HG03097 (cell line): Measurements from ENCODE around the gene BCL11A.
A peak's percentile ranks its signal among the peaks of the same experiment; 100 is the strongest.

ENCODE experiments used
- ATAC-seq: cut with Tn5 transposase; IDR thresholded peaks from one replicate; pipeline ENCODE4 v1.9.1; 2021; ENCODE audit not compliant: unreplicated experiment, low FRiP score

The BCL11A gene

GRCh38 chr2:60490848-60491247 lies 62.6 kb downstream of the BCL11A start:
- no peak for ATAC-seq

DNA sequence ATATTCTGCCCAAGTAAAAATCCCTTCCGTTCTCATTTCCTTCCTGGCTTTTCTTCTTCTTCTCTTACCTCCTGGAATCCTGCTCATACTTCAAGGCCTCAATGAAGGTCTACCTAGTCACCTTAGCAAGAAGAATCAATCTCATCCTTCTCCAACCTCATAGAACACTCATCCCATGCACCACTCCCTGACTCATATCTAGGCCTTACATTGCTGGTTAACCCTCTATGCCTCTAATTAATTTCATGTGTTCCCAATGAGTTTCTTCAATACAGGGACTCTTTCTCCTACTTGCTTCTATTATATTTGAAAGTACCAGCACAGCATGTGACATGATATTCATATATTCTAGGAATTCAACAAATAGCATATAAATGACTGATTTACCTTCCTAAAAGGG lies 63.0 kb downstream of the BCL11A start:
- no peak for ATAC-seq

- no peak for ATAC-seq
Observed at GRCh38 chr2:60489289-60489688, 64.2 kb downstream of the BCL11A start.

DNA sequence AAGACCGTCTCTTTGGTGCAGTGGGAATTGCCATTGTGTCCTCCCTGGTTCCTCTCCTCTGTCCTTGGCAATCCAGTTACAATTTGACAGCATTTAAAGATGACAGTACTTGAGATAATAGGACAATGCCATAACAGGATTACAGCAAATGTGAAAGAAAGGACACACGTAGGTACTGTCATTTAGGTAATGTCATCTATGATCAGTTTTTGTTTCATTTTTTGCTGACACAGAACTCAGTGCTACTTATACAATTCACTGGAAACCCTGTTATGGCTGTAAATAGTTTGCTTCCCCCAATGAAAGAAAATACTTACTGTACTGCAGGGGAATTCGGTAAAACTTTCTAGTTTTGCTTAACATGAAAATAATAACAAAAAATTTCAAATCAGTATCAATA lies 65.2 kb downstream of the BCL11A start:
- peak; percentile 47 for ATAC-seq

DNA sequence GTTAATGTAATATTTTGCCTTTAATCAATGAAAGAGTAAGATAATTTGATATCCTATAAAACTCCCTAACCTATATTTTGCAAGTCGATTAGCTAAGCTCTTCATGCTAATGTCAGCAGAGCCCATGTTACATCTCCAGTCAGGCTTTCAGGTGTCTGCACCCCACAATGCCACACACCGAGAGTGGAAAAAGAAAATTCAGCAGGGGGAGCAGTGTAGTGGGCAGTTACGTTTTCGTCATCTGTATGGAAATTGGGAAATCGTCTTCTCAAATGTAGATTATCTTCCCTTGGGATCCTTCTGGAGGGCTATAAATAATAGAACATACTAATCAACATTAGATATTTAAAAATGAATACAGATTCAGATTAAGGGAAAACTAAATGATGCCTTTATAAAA lies 66.3 kb downstream of the BCL11A start:
- no peak for ATAC-seq

DNA sequence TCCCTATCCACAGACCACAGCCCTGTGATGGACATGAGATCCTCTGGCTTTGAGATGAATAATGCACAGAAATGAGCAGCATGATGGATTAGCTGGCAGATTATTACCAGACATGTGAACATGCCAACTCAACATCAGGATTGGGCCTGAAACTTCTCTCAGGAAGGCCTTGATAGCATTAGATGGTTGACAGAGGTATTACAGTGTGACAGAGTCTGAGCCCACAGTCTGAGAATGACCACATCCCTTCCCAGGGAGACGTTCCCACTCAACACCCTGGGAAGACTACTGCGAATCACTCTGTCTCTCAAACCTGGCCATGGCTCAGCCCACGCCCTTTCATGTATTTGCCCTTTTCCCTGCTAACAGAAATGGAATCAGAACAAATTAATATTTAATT lies 66.9 kb downstream of the BCL11A start:
- no peak for ATAC-seq

DNA sequence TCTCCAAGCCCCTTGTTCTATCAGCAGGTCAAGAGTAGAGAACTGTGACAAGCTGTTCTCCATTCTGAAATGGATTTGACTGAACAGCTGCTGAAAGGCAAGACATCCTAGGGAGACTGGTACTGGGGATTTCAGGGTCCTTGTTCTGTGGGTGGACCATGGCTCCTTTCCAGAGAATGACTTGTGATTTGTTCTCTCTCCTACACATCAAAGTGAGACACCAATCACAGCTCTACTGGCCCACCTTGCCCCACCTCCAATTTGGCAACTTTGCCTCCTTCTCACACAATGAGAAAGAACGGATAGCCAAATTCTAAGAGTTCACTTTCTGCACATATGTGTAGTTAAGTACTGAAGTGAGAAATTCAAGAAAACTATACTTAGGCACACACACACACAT lies 67.4 kb downstream of the BCL11A start:
- no peak for ATAC-seq

GRCh38 chr2:60485550-60485949 lies 67.9 kb downstream of the BCL11A start:
- ATAC-seq = no peak

DNA sequence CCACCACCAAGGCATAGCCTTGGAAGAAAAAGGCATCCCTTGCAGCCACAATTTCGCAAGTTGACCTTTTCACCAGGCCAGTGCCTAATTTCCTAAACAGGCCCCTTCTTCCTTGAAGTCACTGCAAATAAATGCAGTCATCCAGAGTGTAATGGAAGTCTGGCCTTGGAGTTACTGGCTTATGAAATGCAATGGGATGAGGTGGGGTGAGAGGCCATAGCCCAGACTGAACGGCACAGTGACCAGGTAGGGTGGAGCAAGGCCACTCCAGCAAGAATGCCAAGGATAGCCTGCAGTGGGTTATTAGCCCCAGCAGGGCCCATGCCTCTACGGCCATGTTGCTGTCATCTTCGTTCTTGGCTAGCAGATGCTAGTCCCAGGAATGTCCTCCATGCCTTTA lies 68.4 kb downstream of the BCL11A start:
- no peak for ATAC-seq

DNA sequence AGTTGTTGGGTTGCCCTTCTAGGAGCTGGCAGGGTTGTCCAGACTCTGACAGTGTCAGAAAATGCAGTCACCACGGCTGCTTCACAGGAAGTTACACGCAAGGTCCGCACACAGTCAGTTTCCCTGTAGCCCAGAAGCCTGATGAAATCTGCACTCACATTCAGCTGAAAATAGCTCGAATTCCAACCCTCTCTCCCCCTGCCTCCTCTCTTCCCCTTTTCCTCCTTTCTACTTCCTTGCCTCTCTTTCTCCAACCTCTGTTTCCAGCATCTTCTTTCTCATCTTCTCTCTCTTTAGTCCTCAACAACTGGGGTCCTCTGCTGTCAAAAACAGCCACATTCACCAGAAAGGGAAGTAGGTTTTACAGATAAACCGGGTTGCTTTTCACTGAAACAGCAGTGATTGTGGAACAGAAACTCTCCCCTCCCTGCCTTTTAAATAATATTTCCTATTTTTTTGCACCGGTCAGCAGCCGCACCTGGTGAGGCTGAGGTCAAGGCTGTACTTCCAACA lies 69.3 kb downstream of the BCL11A start:
- no peak for ATAC-seq

DNA sequence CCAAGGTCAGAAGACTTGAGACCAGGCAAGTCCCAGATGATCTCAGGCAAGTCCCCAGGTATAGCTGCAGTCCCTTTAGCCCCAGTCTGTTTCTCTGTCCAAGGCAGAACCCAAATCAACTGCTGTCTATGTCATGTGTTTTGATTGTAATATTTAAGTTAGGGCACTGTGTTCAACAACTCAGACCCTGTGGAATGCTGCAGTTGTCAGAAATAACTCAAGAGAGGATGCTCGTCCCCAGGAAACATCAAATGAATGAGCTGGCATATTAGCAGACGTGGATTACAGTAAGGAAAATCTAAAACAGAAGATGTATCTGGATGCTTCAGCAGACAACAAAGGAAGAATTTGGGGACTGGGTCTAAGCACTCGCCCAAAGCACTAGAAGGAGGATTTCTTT lies 70.1 kb downstream of the BCL11A start:
- ATAC-seq = no peak

DNA sequence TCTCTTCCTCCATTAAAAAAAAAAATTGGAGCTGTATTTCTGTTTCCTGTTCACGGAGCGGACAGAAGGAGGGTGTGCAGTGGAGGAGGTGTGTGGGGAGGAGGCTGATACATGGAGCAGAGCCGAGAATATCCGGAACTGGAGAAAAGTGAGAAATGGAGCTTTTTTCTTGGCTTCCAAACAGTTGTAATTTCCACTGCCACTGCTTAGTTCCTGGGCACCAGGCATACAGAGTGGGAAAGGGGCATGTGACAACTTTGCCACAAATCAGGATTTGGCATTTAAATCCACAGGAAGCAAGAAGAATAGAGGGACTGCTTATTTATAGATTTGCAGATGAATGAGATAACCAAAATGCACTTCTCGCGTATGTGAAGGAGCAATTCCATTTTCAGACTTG lies 71.2 kb downstream of the BCL11A start:
- ATAC-seq = no peak

- no peak for ATAC-seq
Observed at GRCh38 chr2:60481257-60481656, 72.2 kb downstream of the BCL11A start.

- ATAC-seq = no peak
Observed at GRCh38 chr2:60480089-60480773, 73.2 kb downstream of the BCL11A start.

- no peak for ATAC-seq
Observed at GRCh38 chr2:60479226-60480088, 74.0 kb downstream of the BCL11A start.

- no peak for ATAC-seq
Observed at GRCh38 chr2:60478660-60479059, 74.8 kb downstream of the BCL11A start.

DNA sequence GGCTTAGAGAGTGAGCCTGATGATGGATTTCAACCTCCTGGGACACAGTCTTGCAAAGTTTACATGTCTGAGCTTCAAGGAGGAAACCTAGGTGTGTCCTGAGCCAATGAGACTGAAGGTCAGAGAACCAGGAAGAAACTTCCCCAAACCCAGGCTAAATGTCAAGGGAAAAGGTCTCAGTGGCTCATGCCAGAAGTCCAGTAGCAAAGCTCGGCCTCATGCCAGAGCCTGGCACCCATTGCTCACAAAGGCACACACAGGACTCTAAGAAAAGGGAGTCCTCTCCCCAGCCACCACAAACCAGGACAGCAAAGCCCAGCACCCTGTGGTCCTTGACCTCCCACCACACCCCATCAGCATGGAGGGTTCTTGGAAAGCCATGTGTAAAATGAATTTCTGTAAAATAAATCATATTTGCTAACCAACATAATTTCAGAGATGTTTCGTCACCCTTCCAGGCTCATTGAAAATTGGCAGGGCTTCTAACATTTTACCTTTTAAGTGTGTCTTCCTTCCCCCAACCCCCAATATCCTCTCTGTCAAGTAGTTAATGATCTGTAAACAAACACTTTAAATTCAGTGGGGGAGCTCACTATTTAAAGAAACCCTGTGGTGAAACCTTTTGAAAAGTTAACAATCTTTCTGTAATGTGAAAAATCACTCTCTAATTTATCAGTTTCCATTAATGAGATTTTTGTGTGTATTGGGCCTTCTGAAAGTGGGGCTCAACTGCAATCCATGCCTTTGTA lies 77.1 kb downstream of the BCL11A start:
- ATAC-seq = no peak

DNA sequence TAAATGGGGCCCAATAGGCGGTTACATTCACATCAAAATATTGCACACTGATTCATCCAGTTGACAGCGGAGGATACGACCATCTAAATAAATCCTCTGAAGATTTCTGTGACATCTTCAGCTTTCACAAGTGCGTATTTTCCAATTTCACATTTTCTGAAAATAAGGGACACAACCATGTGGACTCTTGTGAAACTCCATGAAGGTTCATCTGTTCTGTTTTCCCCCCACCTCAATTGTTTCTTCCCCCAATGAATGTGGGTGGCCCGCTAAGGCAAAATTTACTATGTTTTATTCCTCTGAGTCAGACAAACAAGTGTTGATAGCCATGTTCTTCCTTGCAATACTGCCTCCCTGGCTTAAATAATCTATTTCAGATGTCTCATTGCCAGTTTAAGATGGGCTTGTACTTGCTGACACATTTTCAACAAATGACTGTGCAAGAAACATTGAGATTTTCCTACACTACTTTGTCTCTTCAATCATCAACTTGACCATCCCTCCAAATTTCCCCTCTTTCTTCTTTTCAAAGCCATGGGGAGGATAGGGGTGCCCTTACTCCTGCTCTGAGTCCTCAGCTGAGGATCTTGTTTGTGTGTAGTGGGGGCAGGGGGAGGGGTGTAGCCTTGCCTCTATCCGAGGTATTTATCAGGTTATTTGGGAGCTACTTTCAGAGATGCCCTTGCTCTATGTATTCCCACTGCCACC lies 78.2 kb downstream of the BCL11A start:
- no peak for ATAC-seq

- ATAC-seq = no peak
Observed at GRCh38 chr2:60474301-60474700, 79.2 kb downstream of the BCL11A start.

DNA sequence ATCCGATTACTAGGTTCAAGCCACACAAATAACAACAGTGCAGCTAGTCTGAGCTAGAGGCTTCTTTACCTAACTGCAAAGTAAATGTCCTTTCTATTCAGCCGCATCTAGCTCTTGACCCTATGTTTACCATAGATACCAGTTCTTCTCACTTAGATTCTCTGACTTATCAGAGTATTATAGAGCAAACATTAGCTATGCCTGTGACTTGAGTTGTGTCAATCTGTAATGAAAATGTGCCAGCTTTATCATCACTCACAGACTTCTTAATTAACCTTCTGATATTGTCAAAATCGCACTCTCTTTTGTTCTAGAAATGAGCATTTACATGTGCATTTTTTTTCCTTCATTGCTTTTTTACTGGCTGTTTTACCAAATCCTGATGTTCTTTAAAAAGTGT lies 79.9 kb downstream of the BCL11A start:
- no peak for ATAC-seq
